Dermis microvascular lymphatic vessel endothelial cell (primary cell): Measurements from ENCODE around the gene C1orf232. TPM values are rescaled to one million over a fixed set of nuclear protein-coding genes. Genes with fewer than 3 reads are reported as not detected.

ENCODE experiments used
- DNase-seq, 2 donors: peaks; one replicate each; pipeline versions ENCODE4 v3.0.0 to v3.0.0-alpha.2; 2010; ENCODE audit warnings: low read depth in 2 of 2
- total RNA-seq: library from RNA; depleted of rRNA; stranded (reverse); fragments of >200 nt; gene quantifications from 2 replicates; pipeline ENCODE4 v1.2.1, GENCODE V29; 2014

Gene C1orf232
- total RNA-seq, 1 donor from 2014 or later: not detected

DNA sequence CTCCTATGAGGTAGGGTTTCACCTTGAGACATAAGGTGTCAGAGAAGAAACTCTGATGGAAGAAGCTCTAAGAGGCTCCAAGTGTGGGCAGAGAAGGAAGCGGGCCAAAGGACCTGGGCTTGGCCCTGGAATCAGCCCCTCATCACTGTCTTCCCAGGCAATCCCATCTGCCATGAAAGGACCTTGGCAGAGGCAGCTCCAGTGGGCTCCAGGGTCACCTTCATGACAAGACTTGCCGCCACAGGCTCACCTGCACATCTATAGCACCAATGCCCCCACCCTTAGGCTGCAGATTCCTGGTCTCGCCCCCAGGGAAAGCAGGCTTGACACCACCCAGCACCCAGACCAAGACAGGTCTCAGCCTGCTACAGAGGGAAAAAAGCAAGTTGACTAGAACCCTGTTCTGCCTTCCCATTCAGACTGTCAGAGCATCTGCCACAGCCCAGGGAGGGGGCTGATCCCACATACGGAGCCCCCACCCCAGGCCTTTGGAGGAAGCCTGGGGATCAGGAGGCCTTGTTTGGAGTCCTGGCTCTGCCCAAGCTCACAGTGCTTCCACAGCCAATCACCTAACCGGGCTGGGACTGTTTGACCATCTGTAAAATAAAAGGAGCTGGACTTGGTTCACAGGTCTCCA lies 10.4 kb downstream of the C1orf232 start:
- no peak for DNase-seq

DNA sequence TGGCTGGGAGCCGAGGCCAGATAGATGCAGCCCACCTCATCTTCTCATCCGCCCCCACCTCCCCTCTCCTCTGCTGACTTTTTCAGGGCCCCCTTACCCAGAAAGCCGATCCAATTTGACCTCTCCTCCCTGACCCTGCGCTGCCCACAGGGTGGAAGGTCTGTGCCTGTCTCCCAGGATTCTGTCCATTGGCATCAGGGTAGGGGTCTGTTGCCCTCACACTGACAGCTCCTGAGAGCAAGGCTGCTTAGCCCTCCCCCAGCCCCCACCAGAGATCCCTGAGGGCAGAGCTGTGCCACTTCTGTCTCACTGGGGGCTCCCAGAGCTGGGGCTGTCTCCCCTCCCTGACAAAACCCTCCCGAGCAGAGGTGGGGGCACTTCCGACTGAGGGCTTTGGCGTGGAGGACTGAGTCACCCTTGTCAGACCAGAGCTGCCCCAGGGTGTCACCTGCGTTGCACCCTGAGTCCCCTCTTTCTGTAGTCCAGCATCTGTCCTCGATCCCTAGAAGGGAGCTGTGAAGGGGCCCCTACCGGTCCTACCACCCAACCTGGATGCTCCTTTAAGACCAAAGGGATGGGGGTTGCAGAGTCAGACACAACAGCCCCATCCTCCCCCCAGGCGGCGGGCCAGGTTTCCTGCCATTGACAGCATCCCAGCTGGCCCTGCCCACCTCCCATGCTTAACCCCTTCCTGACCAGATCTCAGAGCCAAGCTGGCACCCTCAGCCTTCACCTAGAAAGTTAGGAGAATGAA lies 12.3 kb downstream of the C1orf232 start:
- peak in 1 of 2 donors; percentile 77 for DNase-seq

DNA sequence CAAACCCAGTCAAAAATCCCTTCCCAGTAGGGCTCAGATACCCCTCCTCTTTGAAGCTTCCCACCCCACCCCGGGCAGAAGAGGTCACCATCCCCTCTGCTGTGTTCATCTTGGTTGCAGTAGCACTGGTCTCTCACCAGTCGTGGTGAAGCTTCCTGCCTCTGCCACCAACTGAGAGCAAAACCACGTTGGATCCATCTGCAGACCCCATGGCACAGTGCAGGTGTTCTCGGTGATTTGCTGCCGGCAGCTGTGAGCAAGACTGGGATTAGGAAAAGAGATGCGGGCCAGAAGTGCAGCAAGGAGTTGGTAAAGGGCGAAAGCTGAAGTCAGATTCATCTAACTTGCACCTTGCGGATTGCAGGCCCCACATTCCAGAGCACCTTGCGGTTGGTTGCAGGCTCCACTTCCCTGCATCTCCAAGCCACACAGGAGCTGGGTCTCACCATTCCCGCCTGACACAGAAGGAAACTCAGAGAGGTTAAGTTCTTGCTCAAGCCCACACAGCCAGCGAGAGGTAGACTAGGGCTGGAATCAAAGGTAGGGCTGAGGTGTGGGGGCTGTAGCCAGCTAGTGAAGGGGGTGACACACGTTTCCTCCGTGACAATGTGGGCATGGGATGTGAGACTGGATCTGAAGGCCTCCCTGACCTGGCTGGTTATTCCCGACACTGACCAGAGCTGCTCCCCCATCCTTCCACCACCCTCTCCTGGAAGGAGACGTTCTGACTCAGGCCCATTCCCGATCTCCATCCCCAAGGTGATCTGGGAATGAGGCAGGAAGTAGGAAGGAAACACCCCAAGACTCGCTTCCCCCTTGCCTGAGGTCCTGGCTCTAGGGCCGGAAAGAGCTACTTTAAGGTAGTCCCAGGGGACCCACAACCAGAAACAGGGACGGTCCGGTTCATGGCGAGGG lies 13.1 kb downstream of the C1orf232 start:
- no peak for DNase-seq

DNA sequence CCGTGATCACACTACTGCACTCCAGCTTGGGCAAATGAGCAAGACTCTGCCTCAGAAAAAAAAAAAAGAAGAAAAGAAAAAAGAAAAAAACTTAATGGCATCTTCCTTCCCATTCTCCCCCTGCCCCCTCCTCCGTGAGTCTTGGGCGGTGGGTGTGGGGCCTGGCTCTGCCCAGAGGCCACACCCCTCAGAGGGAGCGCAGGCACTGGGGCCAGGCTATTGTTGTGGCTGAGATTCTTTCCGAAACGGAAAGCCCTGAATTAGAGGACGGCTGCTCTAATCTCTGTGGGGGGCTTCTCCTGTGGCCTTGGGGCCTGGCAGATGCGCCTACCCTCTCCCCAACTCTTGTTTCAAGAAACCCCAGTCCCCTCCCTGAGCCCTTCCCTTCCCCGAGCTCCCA lies 14.0 kb downstream of the C1orf232 start:
- DNase-seq: peak in 1 of 2 donors; percentile 40

DNA sequence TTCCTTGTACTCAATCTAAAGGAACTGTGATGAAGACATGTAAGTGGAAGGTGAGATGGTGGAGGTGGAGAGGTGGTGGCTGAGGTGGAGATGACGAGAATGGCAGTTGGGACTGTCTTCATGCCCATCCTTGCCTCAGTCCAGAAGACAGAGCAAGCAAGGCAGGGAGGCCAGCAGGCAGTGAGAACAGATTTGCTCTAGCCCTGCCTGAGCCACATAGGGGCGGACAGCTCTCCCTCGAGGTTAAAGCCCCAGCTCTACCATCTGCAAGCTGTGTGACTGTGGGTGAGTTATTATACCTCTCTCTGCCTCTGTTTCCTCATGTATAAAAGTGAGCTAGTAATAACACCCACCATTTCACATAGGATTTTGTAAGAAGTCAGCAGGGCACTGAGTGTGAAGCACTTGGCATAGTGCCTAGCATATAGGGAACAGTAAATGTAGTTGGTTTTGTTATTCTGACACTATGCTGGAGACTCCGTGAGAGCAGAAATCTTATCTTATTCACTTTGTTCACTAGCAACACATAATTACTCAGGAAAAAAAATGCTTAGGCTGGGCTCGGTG lies 14.7 kb downstream of the C1orf232 start:
- DNase-seq: no peak

DNA sequence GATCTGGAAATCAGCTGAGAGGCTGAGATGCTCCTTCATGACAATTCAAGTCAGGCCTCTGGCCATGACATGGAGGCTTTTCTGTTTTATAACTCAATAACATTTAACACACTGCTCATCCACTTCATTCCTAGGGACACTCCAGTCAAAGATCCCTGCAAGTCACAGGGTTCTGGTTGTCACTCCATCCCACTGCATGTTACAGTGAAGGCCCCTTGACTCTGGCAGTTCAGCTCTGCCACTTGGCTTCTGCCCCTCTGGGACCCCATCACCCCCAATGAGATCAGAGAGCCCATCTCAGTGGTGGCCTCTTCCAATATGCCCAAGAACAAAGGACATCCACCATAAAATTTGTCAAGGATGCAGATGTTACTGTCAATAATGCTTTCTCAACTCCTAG lies 19.9 kb downstream of the C1orf232 start:
- no peak for DNase-seq

DNA sequence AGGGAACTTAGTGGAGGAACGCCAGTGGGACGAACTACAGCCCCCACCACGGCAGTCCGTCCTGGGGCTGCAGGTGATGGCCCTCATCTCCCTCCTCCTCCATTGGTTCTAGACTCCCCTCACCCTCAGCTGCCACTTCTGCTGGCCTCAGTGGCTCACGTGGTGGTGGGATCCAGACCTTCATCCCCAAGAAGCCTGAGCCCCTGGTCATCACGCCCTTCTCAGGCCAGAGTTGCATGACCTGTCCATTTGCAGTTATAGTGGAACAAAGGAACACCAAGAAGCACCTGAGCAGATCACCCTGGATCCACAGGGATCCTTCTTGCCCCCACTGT lies 22.8 kb downstream of the C1orf232 start:
- no peak for DNase-seq

DNA sequence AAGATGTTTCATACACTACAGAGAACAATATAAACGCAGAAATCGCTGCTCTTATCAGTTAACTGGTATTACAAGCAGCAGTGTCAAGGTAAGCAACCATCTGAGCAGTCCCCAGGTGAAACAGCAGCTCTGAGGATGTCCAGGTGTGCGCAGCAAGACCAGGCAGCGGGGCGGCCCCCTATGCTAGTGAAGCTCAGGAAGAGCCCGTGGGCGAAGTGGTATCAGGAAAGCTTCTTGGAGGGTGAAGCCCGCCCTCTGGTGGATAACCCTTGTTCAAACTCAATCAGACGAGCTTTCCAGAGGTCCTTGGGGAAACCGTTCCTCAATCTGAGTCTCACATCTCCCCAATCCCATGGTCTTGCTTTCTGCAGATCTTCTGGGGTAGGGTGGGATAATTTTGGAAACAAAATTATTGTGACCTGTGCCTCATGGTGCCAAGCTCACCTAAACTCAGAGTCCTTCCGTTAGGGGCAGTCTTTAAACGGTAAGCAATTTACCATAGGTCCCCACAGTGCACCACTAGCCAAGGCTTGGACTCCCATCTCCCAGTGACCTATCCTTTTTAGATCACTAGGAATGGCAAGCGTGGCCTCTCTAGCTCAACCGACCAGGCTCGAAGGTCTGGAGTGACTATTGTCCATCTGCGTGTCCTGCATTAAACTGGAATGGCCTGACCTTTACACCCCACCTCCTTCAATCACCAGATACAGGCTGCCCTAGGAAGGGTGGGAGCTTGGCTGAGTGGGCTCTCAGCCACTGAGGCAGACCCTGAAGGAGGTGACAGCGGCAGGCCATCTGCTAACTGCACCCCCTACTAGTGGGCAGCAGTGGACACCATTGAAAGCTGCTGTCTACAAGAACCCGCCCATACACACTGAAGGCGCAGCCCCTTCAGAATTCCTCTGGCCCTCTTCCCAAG lies 23.5 kb downstream of the C1orf232 start:
- DNase-seq: peak; percentile 73 to 87

DNA sequence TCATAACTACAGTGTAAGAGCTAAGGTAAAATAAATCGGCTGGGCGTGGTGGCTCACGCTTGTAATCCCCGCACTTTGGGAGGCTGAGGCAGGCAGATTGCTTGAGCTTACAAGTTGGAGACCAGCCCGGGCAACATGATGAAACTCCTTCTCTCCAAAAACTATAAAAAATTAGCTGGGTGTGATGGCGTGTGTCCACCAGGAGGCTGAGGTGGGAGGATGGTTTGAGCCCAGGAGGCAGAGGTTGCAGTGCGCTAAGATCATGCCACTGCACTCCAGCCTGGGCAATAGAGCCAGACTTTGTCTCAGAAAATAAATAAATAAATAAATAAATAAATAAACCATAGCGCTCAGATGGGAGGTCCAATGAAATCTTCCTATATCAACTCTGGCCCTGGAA lies 26.6 kb downstream of the C1orf232 start:
- no peak for DNase-seq

DNA sequence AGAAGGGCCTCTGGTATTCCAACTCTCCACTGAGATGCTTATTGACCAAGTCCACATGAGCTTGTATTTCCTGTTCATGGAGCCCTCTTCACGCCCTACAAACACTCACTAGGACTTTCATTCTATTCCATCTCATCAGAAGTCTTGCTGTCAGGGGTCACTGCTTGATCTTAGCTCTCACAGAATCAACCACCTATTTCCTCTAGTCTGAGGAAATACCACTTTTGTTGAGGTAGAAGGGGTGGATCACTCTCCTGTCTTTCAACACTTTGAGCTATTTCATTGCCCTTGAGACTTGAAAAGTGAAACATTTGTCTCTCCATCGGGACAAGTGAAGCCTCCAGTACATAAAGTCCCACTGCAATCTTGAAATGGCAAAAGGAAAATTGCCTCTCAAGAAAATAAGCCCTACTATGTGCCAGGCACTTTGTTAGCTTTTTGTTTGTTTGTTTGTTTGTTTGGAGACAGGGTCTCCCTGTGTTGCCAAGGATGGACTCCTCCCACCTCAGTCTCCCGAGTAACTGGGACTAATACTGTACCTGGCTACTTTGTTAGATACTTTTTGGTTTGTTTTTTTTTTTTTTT lies 29.7 kb downstream of the C1orf232 start:
- DNase-seq: no peak

DNA sequence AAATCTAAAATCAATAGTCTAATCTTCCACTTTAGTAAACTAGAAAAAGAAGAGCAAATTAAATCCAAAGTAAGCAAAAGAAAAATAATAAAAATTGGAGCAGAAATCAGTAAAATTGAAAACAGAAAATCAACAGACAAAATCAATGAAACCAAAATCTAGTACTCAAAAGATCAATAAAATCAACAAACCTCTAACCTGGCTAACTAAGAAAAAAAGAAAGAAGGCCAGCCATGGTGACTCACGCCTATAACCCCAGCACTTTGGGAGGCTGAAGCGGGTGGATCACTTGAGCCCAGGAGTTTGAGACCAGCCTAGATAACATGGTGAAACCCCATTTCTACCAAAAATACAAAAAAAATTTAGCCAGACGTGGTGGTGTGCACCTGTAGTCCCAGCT lies 34.3 kb downstream of the C1orf232 start:
- no peak for DNase-seq

DNA sequence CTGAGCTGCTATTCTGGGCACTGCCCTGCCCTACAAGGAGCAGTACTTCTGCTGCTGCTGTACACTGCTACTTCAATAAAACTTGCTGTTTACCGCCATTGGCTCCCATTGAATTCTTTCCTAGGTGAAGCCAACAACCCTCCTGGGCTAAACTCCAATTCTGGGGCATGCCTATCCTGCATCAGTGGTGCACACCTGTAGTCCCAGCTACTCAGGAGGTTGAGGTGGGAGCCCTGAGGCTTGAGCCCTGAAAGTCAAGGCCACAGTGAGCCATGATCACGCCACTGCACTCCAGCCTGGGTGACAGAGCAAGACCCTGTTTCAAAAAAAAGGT lies 36.0 kb downstream of the C1orf232 start:
- DNase-seq: no peak

DNA sequence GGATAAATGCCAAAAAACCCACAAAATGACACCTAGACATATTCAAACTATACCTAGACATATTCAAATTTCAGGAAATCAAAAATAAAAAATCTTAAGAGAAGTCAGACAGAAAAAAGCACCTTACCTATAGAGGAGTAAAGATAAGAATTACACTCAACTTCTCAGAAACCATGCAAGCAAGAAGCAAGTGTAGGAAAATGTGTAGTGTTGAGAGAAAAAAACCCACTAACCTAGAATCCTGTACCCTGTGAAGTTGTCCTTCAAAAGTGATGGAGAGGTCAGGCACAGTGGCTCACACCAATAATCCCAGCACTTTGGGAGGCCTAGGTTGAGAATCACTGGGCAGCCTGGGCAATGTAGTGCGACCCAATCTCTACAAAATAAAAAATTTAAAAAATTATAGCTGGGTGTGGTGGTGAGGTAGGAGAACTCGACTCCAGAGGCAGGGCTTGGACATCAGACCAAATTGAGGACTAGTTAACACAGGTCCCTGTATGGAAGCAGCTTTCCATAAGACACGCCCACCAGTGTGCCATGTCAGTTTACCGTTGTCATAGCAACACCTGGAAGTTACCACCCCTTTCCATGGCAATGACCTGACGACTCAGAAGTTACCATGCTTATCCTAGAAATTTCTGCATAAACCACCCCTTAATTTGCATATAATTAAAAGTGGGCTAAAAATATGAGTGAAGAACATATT lies 36.5 kb downstream of the C1orf232 start:
- no peak for DNase-seq

DNA sequence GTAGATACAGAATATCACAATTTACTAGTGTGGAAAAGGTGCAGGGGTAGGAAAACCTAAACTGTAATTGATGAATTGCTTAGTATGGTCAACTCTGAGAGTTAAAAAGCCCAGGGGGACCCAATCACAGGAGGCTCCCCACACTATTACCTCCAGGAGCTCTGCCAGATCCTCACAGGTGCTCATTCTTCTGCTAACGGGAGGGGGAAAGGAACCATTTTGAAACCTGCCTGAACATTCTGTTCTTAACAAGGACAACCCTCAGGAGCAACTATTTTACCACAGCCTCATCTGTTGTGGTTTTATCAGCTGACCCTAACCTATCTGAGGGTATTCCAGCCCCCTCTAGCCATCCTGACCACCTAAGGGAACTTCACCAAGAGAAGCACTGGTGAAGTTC lies 38.1 kb downstream of the C1orf232 start:
- no peak for DNase-seq

DNA sequence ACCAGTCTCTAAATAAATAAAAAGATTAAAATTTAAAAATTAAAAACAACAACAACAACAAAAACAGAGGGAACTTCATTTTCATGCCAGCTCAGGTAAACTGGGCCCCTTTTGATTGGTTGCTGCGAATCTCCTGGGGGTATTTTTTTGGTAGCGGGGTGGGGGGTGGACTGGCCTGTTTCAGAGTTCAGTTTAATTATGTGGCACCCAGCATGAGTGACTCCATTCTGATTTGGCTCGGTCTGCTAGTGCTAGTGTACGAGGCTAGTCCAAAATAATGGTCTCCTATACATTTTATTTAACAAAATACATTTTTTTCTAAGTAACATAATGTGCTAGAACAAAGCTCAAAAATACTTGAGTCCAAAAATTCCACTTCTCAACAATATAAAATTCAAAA lies 39.0 kb downstream of the C1orf232 start:
- DNase-seq: no peak

DNA sequence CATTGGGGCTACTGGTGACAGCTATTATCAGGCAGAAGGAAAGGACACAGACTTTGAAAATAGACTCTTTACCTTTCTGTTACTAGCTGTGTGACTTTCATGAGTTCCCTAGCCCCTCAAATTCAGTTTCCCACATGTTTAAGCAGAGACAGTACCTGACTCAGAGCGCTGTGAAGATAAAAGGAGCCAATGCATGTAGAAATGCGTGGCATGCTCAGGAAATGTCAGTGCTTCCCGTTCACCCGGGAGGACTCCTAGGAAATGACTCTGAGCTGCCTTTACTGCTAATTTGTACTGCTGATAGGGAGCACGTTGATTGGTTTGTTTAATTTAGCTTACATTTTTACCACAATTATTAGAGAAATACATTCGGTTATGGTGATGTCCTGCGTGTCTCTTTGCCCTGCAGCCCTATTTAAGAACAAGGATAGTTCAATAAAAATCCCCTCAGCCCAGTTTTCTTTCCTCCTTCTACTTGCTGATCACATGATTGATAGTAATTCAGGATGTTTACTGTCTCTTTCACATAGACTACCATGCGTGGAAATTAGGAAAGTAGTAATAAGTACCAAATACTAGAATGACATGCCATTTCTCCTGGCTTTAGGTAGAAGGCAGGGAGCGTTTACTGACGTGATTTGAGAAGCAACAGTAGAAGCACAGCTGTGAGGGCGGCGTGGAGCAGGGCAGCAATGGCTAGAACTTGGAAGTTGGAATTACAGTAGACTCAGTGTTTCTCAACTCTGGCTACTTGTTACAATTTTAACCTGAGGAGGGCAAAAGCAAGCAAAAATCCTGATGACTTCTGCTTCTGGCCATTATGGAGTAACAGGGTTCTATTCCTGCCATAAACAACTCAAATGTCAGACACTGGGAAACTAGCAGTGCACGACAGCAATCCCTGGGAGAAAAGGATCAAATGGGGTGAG lies 41.3 kb downstream of the C1orf232 start:
- peak in 1 of 2 donors; percentile 43 for DNase-seq

DNA sequence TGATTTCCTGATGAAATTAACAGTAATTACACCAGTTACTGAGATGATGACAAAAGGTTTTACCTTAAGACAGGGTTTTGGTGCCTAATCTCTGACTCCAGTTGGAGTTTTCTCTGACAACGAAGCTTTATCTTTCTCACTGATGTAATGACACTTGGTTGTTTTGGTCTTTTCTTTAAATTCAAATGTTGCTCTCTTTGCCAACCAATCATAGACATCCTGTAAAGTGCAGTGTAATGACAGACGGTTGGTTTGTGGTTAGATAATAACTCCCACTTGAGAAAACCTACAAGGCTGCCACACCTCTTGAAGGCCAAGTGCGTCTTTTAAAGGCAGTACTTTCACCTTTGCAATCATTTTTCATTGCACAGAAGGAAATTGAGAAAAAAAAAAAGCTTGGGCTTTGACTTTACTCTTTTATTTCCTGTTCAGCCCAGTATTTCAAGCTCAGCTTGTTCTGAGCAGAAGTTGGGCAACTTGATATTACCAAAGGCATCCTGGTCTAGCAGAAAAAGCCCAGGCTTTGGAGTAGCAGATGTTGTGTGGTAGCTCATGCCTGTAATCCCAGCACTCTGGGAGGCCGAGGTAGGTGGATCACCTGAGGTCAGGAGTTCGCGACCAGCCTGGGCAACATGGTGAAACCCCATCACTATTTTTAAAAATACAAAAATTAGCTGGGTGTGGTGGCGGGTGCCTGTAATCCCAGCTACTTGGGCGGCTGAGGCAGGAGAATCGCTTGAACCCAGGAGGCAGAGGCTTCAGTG lies 42.3 kb downstream of the C1orf232 start:
- DNase-seq: no peak

DNA sequence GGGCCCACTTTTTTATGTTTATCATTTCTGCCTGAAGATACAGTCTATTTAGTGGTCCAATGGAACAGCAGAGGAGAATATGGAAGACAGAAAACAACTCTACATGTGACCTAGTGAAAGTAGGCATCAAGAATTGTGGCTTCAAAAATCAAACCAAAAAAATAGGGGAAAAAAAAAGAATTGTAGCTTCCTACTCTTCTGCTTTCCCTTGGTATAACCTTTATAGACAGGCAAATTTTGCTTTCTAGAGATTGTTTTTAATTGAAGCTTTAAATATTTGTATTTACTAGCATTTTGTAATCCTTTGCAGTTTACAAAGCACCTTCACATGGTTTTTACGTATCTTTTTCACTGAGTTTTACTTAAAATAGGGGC lies 42.8 kb downstream of the C1orf232 start:
- DNase-seq: no peak
